ENCODE results near the gene GGCT.

- TF ChIP-seq CTCF (tag by site-specific recombination; IDR thresholded peaks at IDR 0.05) (no peak), GFI1B (tag by site-specific recombination; IDR thresholded peaks at IDR 0.05) (no peak), ZFP41 (tag by site-specific recombination; IDR thresholded peaks at IDR 0.05; ENCODE audit: borderline replicate concordance) (no peak), ZFHX2 (tag by site-specific recombination; conservative IDR thresholded peaks at IDR 0.05) (no peak), ZNF132 (tag by site-specific recombination; IDR thresholded peaks at IDR 0.05; ENCODE audit: borderline replicate concordance) (no peak), ZNF184 (tag by site-specific recombination; IDR thresholded peaks at IDR 0.05) (no peak), ZNF488 (tag by site-specific recombination; IDR thresholded peaks at IDR 0.05) (no peak), ZNF585B (tag by site-specific recombination; IDR thresholded peaks at IDR 0.05) (no peak), ZBTB26 (tag by site-specific recombination; optimal IDR thresholded peaks at IDR 0.05) (no peak)
Observed at GRCh38 chr7:30458311-30458710, 46.3 kb downstream of the GGCT start.
